ENCODE measurements around the gene DCST1. TPM values are rescaled to one million over a fixed set of nuclear protein-coding genes. Genes with fewer than 3 reads are reported as not detected.

DCST1 gene
- total and polyA plus RNA-seq, 2 donors (not counting 1 experiment from before 2014, with no cell fraction given): 0.22 TPM; not detected in 1

DNA sequence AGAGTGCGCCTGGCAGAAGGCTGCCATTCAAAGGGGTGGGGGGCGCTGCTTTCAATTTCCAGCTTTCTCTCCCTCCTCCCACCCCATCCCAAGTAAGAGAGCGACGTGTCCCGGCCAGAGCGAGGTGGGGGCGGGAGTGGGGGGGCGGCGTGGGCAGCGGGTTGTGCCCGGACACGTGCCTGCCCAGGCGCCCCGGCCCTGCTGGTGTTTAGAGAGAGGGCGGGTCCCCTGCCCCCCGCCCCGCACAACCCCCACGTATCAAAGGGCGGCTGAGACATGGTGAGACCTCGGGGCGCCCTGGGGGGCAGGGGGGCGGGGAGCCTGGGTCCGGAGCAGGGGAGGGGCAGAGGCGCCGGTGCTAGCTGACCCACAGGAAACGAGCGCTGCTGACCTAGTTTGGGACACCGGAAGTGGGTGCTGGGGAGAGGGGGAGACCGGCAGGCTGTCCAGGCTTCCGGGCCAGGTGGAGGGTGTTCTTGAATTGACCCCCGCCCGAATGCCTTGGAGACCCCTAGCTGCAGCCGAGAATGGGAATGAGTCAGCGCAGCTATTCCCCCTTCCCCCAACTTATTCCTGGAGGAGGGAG, 29.8 kb upstream of the DCST1 start:
- H3K27ac Mint-ChIP-seq: peak overlapping the region; percentile 94
- WGBS (ENCODE audit: insufficient coverage): 1% methylated on average over 12 of the region's 34 CpGs
- H2AFZ ChIP-seq (ENCODE audit: insufficient read depth, low read depth, low read length, poor library complexity, severe bottlenecking): peak overlapping the region; percentile 59
- peaks cover 62% of the 10 kb centered on the region for H3K79me2 ChIP-seq (ENCODE audit: control insufficient read depth, insufficient read depth, low read length)
- H3K4me3 ChIP-seq (ENCODE audit: control extremely low read depth in 1 of 5, extremely low read depth in 1 of 5, insufficient read depth in 1 of 5, low read depth in 2 of 5, low read length in 4 of 5): peak overlapping the region; percentile 84 to 98 (median 93)
- H3K9ac ChIP-seq (ENCODE audit: low read length): peak overlapping the region; percentile 94
- ChIA-PET POLR2A (interaction anchor here (1.5 to 7.4 kb wide), 2 partner anchors 11 to 30 kb away, joined by 9 to 74 read pairs; partner anchors contain the start of gene CKS1B), CTCF (interaction anchor here (0.7 to 18.4 kb wide), 3 partner anchors 10 to 60 kb away, joined by 3 to 295 read pairs (median 4); partner anchors contain the start of gene PBXIP1)
- ATAC-seq (ENCODE audit: low read depth) (no peak), DNase-seq (no peak)
- H3K4me2 ChIP-seq (replicated peaks; ENCODE audit: low read depth, low read length, poor library complexity, severe bottlenecking): peak overlapping the region; percentile 96
- TF ChIP-seq, protein P1, sequence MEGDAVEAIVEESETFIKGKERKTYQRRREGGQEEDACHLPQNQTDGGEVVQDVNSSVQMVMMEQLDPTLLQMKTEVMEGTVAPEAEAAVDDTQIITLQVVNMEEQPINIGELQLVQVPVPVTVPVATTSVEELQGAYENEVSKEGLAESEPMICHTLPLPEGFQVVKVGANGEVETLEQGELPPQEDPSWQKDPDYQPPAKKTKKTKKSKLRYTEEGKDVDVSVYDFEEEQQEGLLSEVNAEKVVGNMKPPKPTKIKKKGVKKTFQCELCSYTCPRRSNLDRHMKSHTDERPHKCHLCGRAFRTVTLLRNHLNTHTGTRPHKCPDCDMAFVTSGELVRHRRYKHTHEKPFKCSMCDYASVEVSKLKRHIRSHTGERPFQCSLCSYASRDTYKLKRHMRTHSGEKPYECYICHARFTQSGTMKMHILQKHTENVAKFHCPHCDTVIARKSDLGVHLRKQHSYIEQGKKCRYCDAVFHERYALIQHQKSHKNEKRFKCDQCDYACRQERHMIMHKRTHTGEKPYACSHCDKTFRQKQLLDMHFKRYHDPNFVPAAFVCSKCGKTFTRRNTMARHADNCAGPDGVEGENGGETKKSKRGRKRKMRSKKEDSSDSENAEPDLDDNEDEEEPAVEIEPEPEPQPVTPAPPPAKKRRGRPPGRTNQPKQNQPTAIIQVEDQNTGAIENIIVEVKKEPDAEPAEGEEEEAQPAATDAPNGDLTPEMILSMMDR (IDR thresholded peaks at IDR 0.05): no peak
- TF ChIP-seq EZH2 (IDR thresholded peaks at IDR 0.05; ENCODE audit: borderline replicate concordance, insufficient read depth, low read depth, low read length, poor library complexity, severe bottlenecking): no peak
- intact Hi-C loops (cut with micrococcal nuclease): loop anchor here (5.0 kb wide), 3 partner anchors 397 to 677 kb away; partner anchors contain the start of genes ADAR, ATP8B2 and UBE2Q1
- peaks cover 0 to under 1% of the 10 kb centered on the region in 2 experiments for H3K36me3 ChIP-seq (replicated peaks in 1 of 2; ENCODE audit: control extremely low read depth in 1 of 2, control insufficient read depth in 1 of 2, extremely low read depth in 1 of 2, insufficient read depth in 2 of 2, low read length in 1 of 2)
- H3K4me3 Mint-ChIP-seq: peak overlapping the region; percentile 90
- peak overlapping the region; percentile 59 to 81 for H3K27ac ChIP-seq (ENCODE audit: low read length in 2 of 2)
- H3K9me3 Mint-ChIP-seq (ENCODE audit: insufficient read depth): no peaks in the 10 kb centered on the region
- H3K27me3 ChIP-seq (replicated peaks in 1 of 4; ENCODE audit: control extremely low read depth in 1 of 4, control insufficient read depth in 3 of 4, insufficient read depth in 4 of 4, low read length in 3 of 4): no peaks in the 10 kb centered on the region
- peaks cover 59 to 66% of the 10 kb centered on the region in 2 donors for H3K4me1 ChIP-seq (ENCODE audit: control insufficient read depth in 2 of 2, insufficient read depth in 2 of 2, low read length in 2 of 2)
- no peaks in the 10 kb centered on the region for H3K27me3 Mint-ChIP-seq
- H3K9me3 ChIP-seq (ENCODE audit: control extremely low read depth in 1 of 3, control insufficient read depth in 2 of 3, insufficient read depth in 1 of 3, low read length in 2 of 3): no peaks in the 10 kb centered on the region
- H3K4me1 Mint-ChIP-seq: peaks cover 56% of the 10 kb centered on the region
- H4K20me1 ChIP-seq (ENCODE audit: control insufficient read depth, insufficient read depth, low read length, poor library complexity, severe bottlenecking): peaks cover 29% of the 10 kb centered on the region

Measured in B cell (primary cell).